Fibroblast of lung (primary cell): Measurements from ENCODE around the gene PSPN.

Experiments used
- CTCF ChIP-seq, 2 donors: IDR thresholded peaks in 1 of 2; conservative IDR thresholded peaks in 1 of 2; 1 replicate in 1 of 2; 2 replicates in 1 of 2; pipeline ENCODE4 v1.5.1; 2011 to 2012; ENCODE audit warnings: low read length in 2 of 2, control low read depth in 1 of 2, inconsistent platforms in 1 of 2, low read depth in 1 of 2, mild to moderate bottlenecking in 1 of 2
- EZH2 ChIP-seq: IDR thresholded peaks from 2 replicates; pipeline ENCODE4 v1.5.1; 2012; ENCODE audit warnings: low read length, control low read depth, mild to moderate bottlenecking; ENCODE audit errors: missing control alignments

DNA sequence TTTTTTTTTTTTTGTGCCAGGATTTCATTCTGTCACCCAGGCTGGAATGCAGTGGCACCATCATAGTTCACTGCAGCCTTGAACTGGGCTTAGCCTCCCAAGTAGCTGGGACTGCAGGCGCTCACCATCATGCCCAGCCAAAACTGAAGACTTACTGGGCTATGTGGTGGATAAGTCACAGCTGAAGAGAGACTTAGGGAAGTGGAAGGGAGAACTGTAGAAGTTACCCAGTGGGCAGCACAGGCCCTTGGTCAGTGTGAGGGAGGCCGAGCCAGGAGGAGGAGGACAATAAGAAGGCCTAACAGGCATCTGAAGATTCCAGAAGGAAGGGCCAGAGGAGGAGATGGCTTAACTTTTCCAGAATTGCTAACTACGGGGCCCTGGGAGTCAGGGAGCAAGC, 4.0 kb upstream of the PSPN start:
- no peak for TF ChIP-seq CTCF (conservative IDR thresholded peaks at IDR 0.05 in 1 of 2, IDR thresholded peaks at IDR 0.05 in 1 of 2; ENCODE audit: low read depth in 1 of 2, low read length in 2 of 2)
- TF ChIP-seq EZH2, result no peak
